Psoas muscle (tissue), 8 donors: ENCODE measurements around the gene MMP24OS. TPM values are rescaled to one million over a fixed set of nuclear protein-coding genes. Genes with fewer than 3 reads are reported as not detected.

Experiments used
- ATAC-seq, 4 donors: fragments of 200-7000 bp; cut with Tn5 transposase; one replicate each; pipeline ENCODE4 v1.9.1; 2020; ENCODE audit warnings: moderate library complexity in 3 of 4, mild to moderate bottlenecking in 2 of 4
- DNase-seq, 2 donors: peaks; one replicate each; pipeline ENCODE4 v3.0.0-alpha.2; 2020
- H3K27ac ChIP-seq: fragments of 200-600 bp; one replicate; pipeline ENCODE4 v1.8.0; 2022
- H3K27me3 ChIP-seq, 3 donors: fragments of 200-600 bp in 1 of 3; one replicate each; pipeline versions ENCODE4 v1.6.1 to v1.8.0; 2013 to 2022; ENCODE audit warnings: low read length in 2 of 3, mild to moderate bottlenecking in 2 of 3, moderate library complexity in 1 of 3; ENCODE audit not compliant: insufficient read depth in 3 of 3
- H3K36me3 ChIP-seq, 2 donors: fragments of 200-600 bp in 1 of 2; one replicate each; pipeline versions ENCODE4 v1.6.1 to v1.8.0; 2013 to 2022; ENCODE audit warnings: low read depth in 1 of 2, mild to moderate bottlenecking in 1 of 2, moderate library complexity in 1 of 2; ENCODE audit not compliant: insufficient read depth in 1 of 2
- H3K4me1 ChIP-seq: fragments of 200-600 bp; one replicate; pipeline ENCODE4 v1.8.0; 2022
- H3K4me3 ChIP-seq: fragments of 200-600 bp; one replicate; pipeline ENCODE4 v1.8.0; 2022; ENCODE audit warnings: mild to moderate bottlenecking
- H3K9me3 ChIP-seq: fragments of 200-600 bp; one replicate; pipeline ENCODE4 v1.8.0; 2022
- WGBS, 3 donors: extraction: QIAGEN DNeasy Blood & Tissue Kit; methylation state at CpG; one replicate each; pipeline versions ENCODE4 v1.1.6 to v1.1.7; 2013; 5-methylcytosine and 5-hydroxymethylcytosine counted together
- intact Hi-C, 2 donors: fragments of 100-400 bp; cut with DNase I; formaldehyde crosslinking; loops; one replicate each; pipeline versions ENCODE4 v1.11.0 to v1.14.2; 2022
- polyA plus RNA-seq, 3 donors: library from polyadenylated mRNA; stranded (reverse); fragments of 200-250 nt; gene quantifications; one replicate each; pipeline ENCODE4 v1.2.3, GENCODE V29; 2013
- total RNA-seq, 4 donors: library from RNA; stranded (reverse); fragmentation: NEBNext Ultra II Directional in 2 of 4; extraction: Animal tissue kit (Norgen Biotek cat#: 25700) in 2 of 4; gene quantifications; one replicate each; pipeline versions ENCODE4 v1.2.1 to v1.2.4, GENCODE V29; 2021 to 2023
- TF ChIP-seq, protein P1 (sequence below): fragments of 200-600 bp; IDR thresholded peaks from one replicate; pipeline ENCODE4 v1.8.0; 2022; ENCODE audit warnings: antibody characterized with exemption
- donor health status: healthy with polysubstance abuse.
- donor health status: DM: no; HTN: no; CAD: no; lungs with moderate emphysema.
- donor health status: Bipolar disorder and iron deficiency.
- donor health status: healthy.
- donor health status: DM: yes; HTN: yes; CAD: no.
- donor health status: DM: no; HTN: no; CAD: no.
- donor health status: DM: no; HTN: no; CAD: no.
- donor health status: DM: yes; HTN: yes; CAD: no.

Gene MMP24OS
- total and polyA plus RNA-seq, 7 donors = 10.4 to 40.6 (median 25.1) TPM

DNA sequence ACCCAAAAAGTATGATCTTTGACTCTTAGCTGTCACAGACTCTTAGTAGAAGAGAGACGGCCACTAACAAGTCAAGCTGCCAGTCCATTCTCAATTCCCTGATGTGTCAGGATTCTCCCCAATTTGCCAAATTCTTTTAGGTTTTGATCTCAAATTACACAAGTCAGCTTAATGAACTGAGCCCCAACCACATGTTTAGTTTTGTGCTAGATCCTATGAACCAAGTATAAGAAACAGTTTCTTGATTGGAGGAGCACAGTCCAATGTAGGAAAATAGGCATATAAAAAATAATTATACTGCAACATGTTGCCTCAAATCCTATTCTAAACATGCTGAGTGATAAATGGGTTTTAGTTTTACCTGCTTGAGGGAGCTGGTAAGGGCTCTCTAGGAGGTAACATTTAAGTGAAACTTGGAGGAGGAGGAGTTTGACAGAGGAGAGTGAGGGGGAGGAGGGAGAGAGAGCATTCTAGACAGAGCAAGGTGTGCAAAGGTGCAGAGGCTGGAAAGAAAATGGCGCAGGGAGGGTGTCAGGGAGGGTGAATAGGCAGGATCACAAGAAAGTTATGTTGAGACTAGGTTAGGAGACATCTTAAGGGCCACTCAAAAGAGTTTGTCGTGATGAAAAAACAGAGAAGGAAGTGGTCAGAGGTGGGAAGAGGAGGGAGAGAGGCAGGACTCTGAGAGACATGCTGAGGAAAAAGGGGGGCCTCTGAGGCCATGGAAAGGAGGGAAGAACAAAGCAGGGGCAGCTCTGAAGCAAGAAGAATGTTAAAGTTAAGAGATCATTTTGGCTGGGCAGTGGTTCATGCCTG is 37.1 kb upstream of the MMP24OS start:
- Histone ChIP-seq H3K27ac (no peak overlapping the region), H3K4me3 (no peak overlapping the region), H3K27me3 (no peaks in the 10 kb centered on the region), H3K4me1 (peaks cover 16% of the 10 kb centered on the region), H3K36me3 (peaks cover 0 to 5% of the 10 kb centered on the region in 2 donors), H3K9me3 (no peaks in the 10 kb centered on the region)
- no peak for DNase-seq
- intact Hi-C loops = no loop called here
- TF ChIP-seq, protein P1, sequence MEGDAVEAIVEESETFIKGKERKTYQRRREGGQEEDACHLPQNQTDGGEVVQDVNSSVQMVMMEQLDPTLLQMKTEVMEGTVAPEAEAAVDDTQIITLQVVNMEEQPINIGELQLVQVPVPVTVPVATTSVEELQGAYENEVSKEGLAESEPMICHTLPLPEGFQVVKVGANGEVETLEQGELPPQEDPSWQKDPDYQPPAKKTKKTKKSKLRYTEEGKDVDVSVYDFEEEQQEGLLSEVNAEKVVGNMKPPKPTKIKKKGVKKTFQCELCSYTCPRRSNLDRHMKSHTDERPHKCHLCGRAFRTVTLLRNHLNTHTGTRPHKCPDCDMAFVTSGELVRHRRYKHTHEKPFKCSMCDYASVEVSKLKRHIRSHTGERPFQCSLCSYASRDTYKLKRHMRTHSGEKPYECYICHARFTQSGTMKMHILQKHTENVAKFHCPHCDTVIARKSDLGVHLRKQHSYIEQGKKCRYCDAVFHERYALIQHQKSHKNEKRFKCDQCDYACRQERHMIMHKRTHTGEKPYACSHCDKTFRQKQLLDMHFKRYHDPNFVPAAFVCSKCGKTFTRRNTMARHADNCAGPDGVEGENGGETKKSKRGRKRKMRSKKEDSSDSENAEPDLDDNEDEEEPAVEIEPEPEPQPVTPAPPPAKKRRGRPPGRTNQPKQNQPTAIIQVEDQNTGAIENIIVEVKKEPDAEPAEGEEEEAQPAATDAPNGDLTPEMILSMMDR = no peak
- ATAC-seq = no peak
- 76 to 80% (median 79%) methylated on average over 3 of the region's 3 CpGs for WGBS, 3 donors

DNA sequence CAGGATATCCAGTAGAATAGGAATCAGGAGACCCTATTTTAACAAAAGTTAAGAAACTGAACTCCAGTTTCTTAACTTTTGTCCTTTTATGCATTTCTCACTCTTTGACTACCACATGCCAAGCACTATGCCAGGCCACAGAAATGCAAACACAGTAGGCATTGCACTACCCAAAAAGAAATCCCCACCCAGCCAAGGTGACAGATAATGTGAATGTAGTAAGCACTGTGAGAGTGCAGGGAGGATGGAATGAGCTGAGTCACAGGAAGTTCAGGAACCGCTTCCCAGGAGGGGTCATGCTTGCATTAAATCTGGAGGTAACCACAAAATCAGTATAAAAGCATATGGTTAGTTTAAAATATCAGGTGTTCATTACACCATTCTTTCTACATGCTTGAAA is 34.4 kb upstream of the MMP24OS start:
- TF ChIP-seq, protein P1 = no peak
- Histone ChIP-seq H3K27me3 (no peaks in the 10 kb centered on the region), H3K27ac (no peak overlapping the region), H3K9me3 (no peaks in the 10 kb centered on the region), H3K4me1 (peaks cover 18% of the 10 kb centered on the region), H3K36me3 (peaks cover 0 to 5% of the 10 kb centered on the region in 2 donors), H3K4me3 (no peak overlapping the region)
- 87 to 96% (median 88%) methylated on average over 1 of the region's 1 CpG for WGBS, 3 donors
- intact Hi-C loops = no loop called here
- DNase-seq = no peak
- ATAC-seq = no peak

DNA sequence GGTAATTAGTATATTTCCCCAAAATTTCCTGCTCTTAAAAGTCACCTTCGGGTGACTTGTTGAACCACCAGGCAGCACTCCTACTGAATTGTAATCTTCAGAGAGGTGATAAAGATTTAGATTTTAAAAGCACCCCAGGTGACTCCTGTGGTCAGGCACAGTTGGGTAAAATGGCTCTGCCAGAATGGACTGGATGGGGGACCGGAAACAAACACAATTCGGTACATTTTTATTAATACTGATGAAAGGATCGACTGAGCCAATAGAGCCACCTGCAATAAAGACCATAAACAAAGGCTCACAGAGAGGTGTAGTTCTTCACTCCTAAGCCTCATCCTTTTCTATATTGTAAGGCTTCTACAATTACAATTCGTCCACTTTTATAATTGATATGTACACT is 33.9 kb upstream of the MMP24OS start:
- H3K36me3 ChIP-seq = peaks cover 0 to 5% of the 10 kb centered on the region in 2 donors
- no peaks in the 10 kb centered on the region for H3K9me3 ChIP-seq
- ATAC-seq (no peak), DNase-seq (no peak)
- peak overlapping the region; percentile 6 for H3K27ac ChIP-seq
- TF ChIP-seq, protein P1 = no peak
- intact Hi-C loops = no loop called here
- H3K4me3 ChIP-seq = no peak overlapping the region
- peaks cover 21% of the 10 kb centered on the region for H3K4me1 ChIP-seq
- H3K27me3 ChIP-seq = no peaks in the 10 kb centered on the region
- 90 to 93% (median 93%) methylated on average over 5 of the region's 5 CpGs for WGBS, 3 donors

DNA sequence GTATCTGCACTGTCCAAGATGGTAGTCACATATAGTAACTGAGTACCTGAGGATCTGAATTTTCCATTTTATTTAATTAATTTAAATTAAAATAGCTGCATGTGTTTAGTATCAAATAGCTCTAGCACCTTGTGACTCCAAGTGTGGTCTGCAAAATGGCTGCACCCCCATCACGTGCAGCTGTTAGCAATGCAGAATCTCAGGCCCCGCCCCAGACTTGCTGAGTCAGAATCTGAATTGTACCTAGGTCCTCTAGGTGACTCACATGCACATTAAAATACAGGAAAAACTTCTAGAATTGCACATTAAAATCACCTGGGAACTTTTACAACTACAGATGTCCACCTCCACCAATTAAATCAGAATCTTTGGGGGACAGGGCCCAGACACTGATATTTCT is 33.5 kb upstream of the MMP24OS start:
- Histone ChIP-seq H3K27me3 (no peaks in the 10 kb centered on the region), H3K36me3 (peaks cover 0 to 5% of the 10 kb centered on the region in 2 donors), H3K27ac (peak overlapping the region; percentile 6), H3K4me1 (peaks cover 25% of the 10 kb centered on the region), H3K4me3 (no peak overlapping the region), H3K9me3 (no peaks in the 10 kb centered on the region)
- DNase-seq (no peak), ATAC-seq (no peak)
- 93 to 97% (median 94%) methylated on average over 2 of the region's 2 CpGs for WGBS, 3 donors
- intact Hi-C loops = no loop called here
- TF ChIP-seq, protein P1 = no peak
